ENCODE results near the gene TMEM178B. TPM values are rescaled to one million over a fixed set of nuclear protein-coding genes. Genes with fewer than 3 reads are reported as not detected.

Gene TMEM178B
- total RNA-seq, 3 donors from 2014 or later (not counting 1 experiment from before 2014, with no cell fraction given): not detected

GRCh38 chr7:141451232-141451631 is 377.4 kb downstream of the TMEM178B start:
- no peaks in the 10 kb centered on the region for H3K4me1 Mint-ChIP-seq
- no peak for TF ChIP-seq CTCF (IDR thresholded peaks at IDR 0.05)
- no peaks in the 10 kb centered on the region for H3K36me3 Mint-ChIP-seq
- H3K9me3 Mint-ChIP-seq: no peaks in the 10 kb centered on the region
- no peak overlapping the region for H3K27ac Mint-ChIP-seq
- 94% methylated on average over 6 of the region's 6 CpGs for WGBS (ENCODE audit: insufficient coverage)
- H3K4me1 ChIP-seq (ENCODE audit: control insufficient read depth, insufficient read depth, low read length): no peaks in the 10 kb centered on the region
- ATAC-seq (no peak), DNase-seq (no peak)
- H3K27ac ChIP-seq (ENCODE audit: low read length): no peak overlapping the region
- H3K4me3 ChIP-seq (ENCODE audit: low read length): no peak overlapping the region
- H3K9me3 ChIP-seq (ENCODE audit: control insufficient read depth, insufficient read depth, low read length): no peaks in the 10 kb centered on the region
- H3K36me3 ChIP-seq (ENCODE audit: control insufficient read depth, insufficient read depth, low read length): no peaks in the 10 kb centered on the region
- H3K27me3 ChIP-seq (ENCODE audit: control insufficient read depth, insufficient read depth, low read length): no peaks in the 10 kb centered on the region
- H3K4me3 Mint-ChIP-seq: no peak overlapping the region
- intact Hi-C loops (cut with micrococcal nuclease): no loop called here
- peaks cover 13 to 19% of the 10 kb centered on the region in 2 donors for H3K27me3 Mint-ChIP-seq (ENCODE audit: low read depth in 2 of 2)

- no peaks in the 10 kb centered on the region for H3K27me3 ChIP-seq (ENCODE audit: control insufficient read depth, insufficient read depth, low read length)
- no peak for ATAC-seq
- Mint-ChIP-seq H3K4me1 (no peaks in the 10 kb centered on the region), H3K9me3 (no peaks in the 10 kb centered on the region), H3K27me3 (ENCODE audit: low read depth in 2 of 2) (peaks cover 15 to 20% of the 10 kb centered on the region in 2 donors), H3K36me3 (no peaks in the 10 kb centered on the region), H3K4me3 (no peak overlapping the region), H3K27ac (no peak overlapping the region)
- no peaks in the 10 kb centered on the region for H3K4me1 ChIP-seq (ENCODE audit: control insufficient read depth, insufficient read depth, low read length)
- no peaks in the 10 kb centered on the region for H3K9me3 ChIP-seq (ENCODE audit: control insufficient read depth, insufficient read depth, low read length)
- H3K36me3 ChIP-seq (ENCODE audit: control insufficient read depth, insufficient read depth, low read length): no peaks in the 10 kb centered on the region
- WGBS (ENCODE audit: insufficient coverage): 74% methylated on average over 3 of the region's 3 CpGs
- H3K27ac ChIP-seq (ENCODE audit: low read length): no peak overlapping the region
- intact Hi-C loops (cut with micrococcal nuclease): no loop called here
- TF ChIP-seq CTCF (IDR thresholded peaks at IDR 0.05): no peak
- H3K4me3 ChIP-seq (ENCODE audit: low read length): no peak overlapping the region
- DNase-seq: no peak
Measured at GRCh38 chr7:141452911-141453310, 379.0 kb downstream of the TMEM178B start.

GRCh38 chr7:141454338-141454737 is 380.5 kb downstream of the TMEM178B start:
- 71% methylated on average over 3 of the region's 3 CpGs for WGBS (ENCODE audit: insufficient coverage)
- Histone ChIP-seq H3K9me3 (ENCODE audit: control insufficient read depth, insufficient read depth, low read length) (no peaks in the 10 kb centered on the region), H3K4me1 (ENCODE audit: control insufficient read depth, insufficient read depth, low read length) (no peaks in the 10 kb centered on the region), H3K27me3 (ENCODE audit: control insufficient read depth, insufficient read depth, low read length) (no peaks in the 10 kb centered on the region), H3K27ac (ENCODE audit: low read length) (no peak overlapping the region), H3K36me3 (ENCODE audit: control insufficient read depth, insufficient read depth, low read length) (no peaks in the 10 kb centered on the region), H3K4me3 (ENCODE audit: low read length) (no peak overlapping the region)
- Mint-ChIP-seq H3K9me3 (no peaks in the 10 kb centered on the region), H3K27me3 (ENCODE audit: low read depth in 2 of 2) (peaks cover 9 to 20% of the 10 kb centered on the region in 2 donors), H3K4me1 (no peaks in the 10 kb centered on the region), H3K27ac (no peak overlapping the region), H3K4me3 (no peak overlapping the region), H3K36me3 (no peaks in the 10 kb centered on the region)
- TF ChIP-seq CTCF (IDR thresholded peaks at IDR 0.05): no peak
- intact Hi-C loops (cut with micrococcal nuclease): no loop called here
- ATAC-seq (no peak), DNase-seq (no peak)

GRCh38 chr7:141455723-141456122 is 381.9 kb downstream of the TMEM178B start:
- Mint-ChIP-seq H3K27ac (no peak overlapping the region), H3K27me3 (ENCODE audit: low read depth in 2 of 2) (peaks cover 12 to 20% of the 10 kb centered on the region in 2 donors), H3K36me3 (no peaks in the 10 kb centered on the region), H3K4me3 (no peak overlapping the region), H3K4me1 (no peaks in the 10 kb centered on the region), H3K9me3 (no peaks in the 10 kb centered on the region)
- no peaks in the 10 kb centered on the region for H3K4me1 ChIP-seq (ENCODE audit: control insufficient read depth, insufficient read depth, low read length)
- ATAC-seq: no peak
- TF ChIP-seq CTCF (IDR thresholded peaks at IDR 0.05): no peak
- DNase-seq: no peak
- intact Hi-C loops (cut with micrococcal nuclease): no loop called here
- H3K27me3 ChIP-seq (ENCODE audit: control insufficient read depth, insufficient read depth, low read length): no peaks in the 10 kb centered on the region
- 94% methylated on average over 1 of the region's 1 CpG for WGBS (ENCODE audit: insufficient coverage)
- no peak overlapping the region for H3K27ac ChIP-seq (ENCODE audit: low read length)
- no peaks in the 10 kb centered on the region for H3K9me3 ChIP-seq (ENCODE audit: control insufficient read depth, insufficient read depth, low read length)
- H3K36me3 ChIP-seq (ENCODE audit: control insufficient read depth, insufficient read depth, low read length): no peaks in the 10 kb centered on the region
- H3K4me3 ChIP-seq (ENCODE audit: low read length): no peak overlapping the region

Data from natural killer cell (primary cell).